GM21717 (cell line): ENCODE data around the gene ATAD3A.

ENCODE experiments used
- ATAC-seq: cut with Tn5 transposase; IDR thresholded peaks from one replicate; pipeline ENCODE4 v1.9.1; 2021; ENCODE audit warnings: mild to moderate bottlenecking, moderate library complexity; ENCODE audit not compliant: unreplicated experiment

Gene ATAD3A

DNA sequence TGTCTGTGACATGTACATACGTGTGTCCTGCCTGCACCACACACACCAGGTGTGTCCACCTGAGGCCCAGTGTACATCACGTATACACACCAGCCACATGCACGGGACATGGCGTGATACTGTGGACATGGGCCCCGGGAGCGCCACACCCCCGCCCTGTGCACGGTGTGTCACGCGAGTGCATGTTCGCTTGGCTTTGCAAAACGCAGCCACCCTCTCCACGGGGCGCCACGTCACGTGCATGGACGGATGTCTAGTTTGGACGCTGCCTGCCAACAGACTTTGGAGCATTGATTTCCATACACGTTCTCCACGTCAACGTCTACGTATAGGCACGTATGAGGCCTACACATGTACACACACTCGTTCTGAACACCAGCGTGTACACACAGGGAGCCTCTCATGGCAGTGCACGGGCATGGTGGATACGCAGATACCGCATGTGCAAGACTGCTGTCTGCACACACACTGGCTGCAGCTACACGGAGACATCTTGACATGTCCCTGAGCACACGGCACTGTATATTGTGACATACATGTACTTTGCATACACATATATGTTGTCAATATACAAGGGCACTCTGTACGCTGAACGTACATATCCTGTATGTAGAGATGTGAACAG lies 25.8 kb downstream of the ATAD3A start:
- ATAC-seq, result no peak

DNA sequence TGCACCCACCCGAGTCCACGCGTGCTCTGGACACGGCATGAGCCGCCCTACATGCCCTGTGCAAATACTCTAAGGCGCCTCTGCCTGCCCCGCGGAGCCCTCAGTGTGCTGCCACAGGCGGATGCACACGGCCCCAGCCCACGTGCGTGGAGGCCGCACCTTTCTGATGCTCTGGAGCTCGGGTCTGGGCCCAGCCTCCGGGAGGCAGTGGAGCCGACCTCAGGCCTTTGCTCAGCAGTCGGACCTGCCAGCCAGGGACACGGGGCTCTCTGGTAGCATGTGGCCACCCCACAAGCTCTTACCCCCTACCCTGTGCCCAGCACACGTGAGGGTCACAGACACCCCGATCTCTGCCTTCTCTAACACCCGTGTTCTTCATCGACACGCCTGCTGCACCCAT lies 26.4 kb downstream of the ATAD3A start:
- no peak for ATAC-seq

DNA sequence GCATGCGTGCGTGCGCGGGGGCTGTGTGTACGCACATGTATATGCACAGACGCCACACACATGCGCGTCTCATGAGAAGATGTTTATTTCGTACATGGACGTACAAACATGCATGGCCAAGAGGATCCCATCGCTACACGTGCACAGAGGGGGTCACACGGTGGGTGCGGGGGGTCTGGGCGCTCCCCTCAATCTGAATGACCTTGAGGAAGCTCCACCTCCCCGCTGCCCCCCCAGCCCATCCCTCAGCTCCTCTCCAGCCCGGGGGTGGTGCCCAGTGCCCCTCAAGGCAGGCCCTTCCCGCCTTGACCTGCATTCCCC lies 27.0 kb downstream of the ATAD3A start:
- no peak for ATAC-seq

DNA sequence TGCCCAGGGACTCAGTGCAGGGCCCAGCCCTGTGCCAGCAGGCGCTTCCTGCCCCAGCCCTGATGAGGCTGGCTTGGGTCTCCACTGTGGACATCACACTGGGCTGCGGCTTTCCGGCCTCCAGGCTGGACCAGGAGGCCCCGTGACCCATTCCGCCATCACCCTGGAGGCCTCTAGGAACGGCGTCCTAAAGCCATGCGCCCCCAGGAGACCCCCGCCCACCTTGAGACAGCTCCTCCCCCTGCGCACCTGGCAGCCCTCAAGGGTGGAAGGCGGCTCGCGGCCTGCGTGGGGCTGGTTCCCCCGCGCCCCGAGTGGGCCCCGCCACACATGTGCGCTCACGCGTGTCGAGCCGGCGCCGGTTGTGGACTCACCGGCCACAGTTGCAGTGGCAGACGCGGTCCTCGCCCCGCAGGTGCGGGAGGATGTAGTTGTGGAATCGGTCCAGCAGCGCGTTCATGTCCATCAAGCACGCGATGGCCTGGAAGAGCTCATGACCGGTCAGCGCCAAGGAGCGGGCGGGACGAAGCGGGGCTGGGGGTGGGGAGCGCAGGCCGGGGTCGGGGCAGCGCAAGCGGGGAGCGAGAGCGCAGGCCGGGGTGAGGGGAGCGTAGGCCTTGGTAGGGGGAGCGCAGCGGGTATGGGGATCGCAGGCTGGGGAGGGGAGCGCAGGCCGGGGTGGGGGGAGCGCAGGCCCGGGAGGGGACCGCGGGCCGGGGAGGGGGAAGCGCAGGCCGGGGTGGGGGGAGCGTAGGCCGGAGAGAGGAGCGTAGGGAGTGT lies 27.5 kb downstream of the ATAD3A start:
- ATAC-seq, result no peak

DNA sequence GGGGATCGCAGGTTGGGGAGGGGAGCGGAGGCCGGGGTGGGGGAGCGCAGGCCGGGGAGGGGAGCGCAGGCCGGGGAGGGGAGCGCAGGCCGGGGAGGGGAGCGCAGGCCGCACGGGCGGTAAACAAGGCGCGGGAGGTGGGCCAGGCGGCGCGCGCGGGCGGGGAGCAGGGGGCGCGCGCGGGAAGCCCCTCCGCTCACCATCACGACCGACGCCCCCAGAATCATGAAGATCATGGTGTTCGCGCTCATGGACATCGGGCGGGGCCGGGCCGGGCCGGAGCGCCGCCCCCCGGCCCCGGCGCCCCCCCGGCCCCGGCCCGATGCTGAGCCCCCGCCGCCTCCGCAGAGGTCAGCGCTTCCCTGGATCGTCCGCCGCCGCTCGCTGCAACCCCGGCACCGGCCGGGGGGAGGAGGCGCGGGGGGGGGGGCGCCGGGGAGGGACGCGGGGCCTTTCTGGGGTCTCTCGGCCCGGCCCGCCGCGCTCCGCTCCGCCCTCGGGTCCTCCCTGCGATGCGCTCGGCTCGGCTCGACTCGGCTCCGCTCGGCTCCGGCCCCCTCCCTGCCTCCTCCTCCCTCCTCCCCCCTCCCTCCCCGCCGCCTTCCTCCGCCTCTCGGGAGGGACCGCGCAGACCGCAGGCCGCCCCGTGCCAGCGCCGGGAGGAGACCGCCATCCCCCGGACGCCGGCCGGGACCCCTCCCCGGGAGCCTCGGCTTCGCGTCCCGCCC lies 28.3 kb downstream of the ATAD3A start, which contains the start of gene TMEM240:
TMEM240 (minus strand) TSS at position 535 of the 728 bp plus-strand sequence; CDS start at position 257, 278 bp downstream.
- ATAC-seq, result no peak

DNA sequence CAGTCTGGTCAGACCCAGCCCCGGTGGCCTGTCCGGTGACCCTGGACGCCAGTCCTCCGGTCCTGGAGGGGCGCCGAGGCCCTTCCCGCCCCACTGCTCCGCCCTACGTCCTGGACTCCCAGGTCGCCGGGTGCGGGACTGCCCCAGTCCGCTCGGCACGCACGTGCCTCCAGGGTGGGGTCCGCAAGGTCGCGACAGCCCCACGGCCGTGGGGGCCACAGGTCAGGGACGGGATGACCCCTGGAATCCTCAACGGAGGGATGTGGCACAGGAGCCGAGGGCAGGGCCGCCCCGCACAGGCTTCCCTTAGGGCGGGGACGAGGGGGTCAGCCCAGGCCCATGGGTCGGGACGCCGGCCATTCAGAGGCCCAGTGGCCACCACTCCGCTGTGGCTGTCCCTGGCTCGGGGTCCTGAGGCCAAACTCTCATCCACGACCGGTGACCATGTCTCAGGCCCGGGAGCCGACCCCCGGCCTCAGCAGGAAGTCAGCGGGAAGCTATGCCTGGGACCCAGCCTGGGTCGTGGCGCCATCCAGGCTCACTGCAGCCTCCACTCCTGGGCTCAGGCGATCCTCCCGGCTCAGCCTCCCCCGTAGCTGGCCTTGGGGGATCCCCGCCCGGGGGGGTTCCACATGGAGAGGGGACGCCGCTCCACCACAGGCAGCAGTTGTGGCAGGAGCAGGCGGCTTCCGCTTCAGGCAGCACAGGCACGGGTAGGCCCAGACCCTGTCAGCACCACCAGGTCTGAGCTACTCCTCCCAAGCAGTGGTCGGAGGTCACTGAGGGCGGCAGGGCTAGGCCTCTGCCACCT lies 29.1 kb downstream of the ATAD3A start:
- ATAC-seq, result no peak

DNA sequence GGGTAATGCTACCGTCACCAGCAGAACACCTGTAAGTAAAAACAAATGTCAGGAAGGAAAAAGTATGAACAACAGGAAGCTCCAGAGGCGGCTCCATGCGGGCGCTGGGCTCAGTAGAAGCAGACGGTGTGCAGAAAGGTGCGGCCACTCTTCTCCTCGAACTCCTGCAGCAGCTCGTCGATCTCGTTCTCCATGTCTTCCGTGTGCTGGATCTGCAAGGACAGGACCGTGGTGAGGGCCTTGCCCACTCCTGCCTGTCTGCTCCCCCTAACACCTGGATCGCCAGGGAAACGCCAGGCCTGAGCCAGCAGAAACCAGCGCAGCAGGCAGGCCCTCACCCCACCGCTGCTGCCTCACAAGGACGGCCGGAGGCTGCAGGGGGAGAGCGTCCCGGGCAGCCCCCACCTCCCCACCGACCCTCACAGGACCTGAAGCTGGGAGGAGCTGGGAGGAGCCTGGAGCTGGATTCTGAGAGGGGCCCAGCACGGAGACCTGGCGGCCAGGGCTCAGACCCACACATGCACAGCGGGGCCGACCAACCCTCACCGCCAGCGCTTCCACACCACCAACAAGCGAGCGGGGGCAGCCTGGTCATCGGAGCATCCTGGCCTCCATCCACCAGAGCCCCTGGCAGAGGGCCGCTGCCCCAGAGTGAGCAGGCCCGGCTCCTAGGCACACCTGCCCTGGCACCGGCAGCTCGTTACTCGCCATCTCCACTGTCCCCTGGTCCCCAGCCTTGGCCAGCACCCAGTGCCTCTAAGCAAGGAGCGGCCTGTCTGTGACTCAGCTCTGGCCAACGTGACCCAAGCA lies 30.2 kb downstream of the ATAD3A start:
- no peak for ATAC-seq

DNA sequence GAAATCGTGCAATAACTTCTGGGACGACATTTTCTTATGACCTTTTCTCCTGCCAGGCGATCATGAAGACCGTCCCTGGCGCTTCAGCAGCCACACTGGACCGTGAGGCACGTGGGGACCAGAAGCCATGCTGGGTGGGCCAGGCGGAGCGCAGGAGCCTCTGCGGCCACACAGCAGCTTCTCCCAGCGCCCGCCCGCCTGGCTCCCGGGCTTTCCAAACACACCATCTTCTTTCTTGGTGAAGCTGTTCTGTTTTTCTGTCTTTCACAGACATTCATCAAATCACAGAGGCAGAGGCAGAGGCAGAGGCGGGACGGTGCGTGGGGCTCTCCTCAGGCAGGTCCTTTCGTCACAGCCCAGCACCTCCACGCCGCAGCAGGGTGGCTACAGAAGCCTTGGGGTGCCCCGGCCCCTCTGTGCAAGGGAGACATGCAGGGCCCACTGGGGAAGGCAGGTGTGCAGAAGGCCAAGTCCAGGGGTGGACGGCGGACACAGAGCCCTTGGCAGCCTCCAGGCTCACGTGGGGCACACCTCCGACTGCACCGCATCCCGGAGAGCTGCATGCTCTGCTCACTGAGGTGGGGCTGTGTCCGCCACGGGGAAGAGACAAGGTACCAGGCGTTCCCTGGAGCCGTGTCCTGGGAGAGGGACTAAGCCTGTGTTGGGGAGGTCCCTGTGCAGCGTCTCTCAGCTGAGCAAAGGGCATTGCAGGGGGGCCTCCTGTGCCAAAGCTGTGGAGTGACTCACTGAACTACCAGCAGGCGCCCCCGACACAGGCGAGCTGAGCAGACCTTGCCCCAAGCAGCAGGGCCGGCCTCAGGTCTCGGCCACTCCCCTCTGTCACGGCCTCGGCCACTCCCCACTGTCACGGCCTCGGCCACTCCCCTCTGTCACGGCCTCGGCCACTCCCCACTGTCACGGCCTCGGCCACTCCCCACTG lies 31.1 kb downstream of the ATAD3A start:
- no peak for ATAC-seq

DNA sequence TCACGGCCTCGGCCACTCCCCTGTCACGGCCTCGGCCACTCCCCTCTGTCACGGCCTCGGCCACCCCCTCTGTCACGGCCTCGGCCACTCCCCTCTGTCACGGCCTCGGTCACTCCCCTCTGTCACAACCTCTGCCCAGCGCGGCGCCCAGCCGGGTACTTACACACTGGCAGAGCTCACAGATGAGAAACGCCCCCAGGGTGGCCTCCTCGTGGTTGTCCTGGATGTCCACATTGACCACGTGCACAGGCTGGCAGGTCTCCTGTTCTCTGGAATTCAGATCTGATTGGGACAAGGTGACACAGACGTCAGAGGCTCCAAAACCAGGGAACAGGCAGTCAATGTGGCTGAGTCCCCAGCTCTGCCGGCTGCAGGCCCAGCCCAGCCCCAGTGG lies 31.7 kb downstream of the ATAD3A start:
- no peak for ATAC-seq

DNA sequence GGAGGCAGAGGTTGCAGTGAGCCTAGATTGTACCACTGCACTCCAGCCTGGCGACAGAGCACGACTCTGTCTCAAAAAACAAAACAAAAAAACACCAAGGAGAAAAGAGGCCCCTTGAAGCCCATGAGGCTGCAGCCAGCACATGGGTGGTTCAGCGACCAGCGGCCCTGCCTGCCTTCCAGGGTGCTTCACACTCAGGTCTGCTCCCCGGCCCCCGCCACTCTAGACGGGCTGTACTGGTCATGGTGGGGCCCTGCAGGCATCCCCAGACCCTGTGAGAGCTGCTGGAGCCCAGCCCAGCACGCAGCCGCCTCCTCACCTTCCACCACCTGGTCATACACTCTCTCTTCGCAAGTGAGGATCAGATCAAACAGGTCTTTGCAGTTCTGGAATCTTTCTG lies 32.6 kb downstream of the ATAD3A start:
- no peak for ATAC-seq

DNA sequence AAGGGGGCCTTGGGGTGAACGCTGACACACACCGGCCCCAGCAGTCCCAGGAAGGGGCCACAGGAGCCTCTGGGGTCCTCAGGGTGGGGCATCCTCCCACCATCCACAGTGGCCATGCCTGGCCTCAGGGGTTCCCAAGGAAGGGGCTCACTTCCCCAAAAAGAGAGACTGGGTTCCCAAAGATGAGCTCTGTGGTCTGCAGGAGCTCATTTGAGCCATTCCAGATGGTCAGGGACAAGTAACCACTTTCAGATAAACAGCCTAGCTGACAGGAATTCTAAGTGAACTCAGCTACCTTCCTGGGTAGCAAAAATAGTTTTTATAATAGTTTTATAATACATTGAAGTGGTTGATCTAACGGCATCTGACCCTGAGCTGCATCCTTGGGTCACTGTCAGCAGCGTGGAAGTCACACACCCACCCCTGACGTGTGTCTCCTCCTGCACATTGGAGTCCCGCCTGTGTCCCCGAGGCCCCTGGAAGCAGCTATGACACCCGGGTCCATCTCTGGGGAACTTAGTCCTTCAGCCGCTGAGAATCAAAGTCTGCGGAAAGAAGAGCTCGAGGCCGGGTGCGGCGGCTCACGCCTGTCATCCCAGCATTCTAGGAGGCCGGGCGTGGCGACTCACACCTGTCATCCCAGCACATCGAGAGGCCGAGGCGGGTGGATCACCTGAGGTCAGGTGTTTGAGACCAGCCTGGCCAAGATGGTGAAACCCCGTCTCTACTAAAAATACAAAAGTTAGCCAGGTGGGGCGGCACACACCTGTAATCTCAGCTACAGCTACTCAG lies 34.2 kb downstream of the ATAD3A start:
- ATAC-seq, result no peak

DNA sequence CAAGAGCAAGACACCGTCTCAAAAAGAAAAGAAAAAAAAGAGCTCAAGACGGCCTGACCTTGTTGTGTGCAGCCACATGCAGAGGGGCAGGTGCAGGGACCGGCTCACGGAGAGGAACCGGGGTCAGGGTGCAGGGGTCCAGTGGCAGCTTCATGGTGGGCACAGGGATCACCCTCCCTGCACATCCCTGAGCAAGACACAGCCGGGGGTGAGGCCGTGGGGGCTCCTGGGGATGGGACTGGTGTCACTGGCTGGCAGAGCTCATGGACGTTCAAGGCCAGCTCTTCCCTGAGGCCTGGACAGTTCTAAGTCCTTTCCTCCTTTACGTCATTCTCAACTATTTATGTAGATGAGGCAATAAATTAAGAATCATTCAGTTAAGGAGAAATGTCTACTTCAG lies 35.0 kb downstream of the ATAD3A start:
- ATAC-seq, result no peak

DNA sequence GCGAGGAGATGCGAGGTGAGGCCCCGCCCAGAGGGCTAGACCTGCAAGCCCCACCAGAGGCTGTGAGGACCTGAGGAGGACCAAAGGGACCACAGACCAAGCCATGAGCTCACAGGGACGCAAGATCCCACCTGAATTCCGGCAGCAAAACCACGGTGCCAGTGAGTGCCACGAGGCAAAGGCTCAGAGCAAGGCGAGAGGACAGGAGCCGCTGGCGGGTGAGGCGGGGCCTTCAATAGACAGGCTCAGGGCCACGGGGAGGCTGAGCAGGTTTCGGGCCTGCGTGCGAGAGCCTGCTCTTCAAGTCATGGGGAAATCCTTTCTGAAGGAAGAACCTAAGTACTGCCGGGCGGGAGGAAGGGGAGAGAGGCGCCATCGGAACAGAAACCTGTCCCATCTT lies 35.5 kb downstream of the ATAD3A start:
- ATAC-seq, result no peak

DNA sequence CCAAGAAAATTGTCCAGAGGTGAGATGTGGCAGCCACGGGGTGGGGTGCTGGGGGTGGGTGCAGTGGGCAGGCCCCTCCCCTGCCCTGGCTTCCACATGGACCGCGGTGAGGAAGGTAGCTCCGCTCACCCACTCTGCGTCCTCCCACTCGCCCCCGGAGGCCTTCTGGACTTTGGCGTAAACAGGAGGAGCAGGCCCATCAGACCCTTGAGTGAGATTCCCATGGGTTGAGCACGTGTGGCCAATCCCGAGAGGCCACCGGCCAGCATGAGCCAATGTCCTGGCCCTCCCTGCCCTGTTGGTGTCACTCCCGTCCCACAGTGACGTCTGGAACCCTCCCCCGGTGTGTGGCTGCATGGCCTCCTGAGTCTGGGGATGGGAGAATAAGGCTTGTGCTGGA lies 36.6 kb downstream of the ATAD3A start:
- ATAC-seq, result no peak

DNA sequence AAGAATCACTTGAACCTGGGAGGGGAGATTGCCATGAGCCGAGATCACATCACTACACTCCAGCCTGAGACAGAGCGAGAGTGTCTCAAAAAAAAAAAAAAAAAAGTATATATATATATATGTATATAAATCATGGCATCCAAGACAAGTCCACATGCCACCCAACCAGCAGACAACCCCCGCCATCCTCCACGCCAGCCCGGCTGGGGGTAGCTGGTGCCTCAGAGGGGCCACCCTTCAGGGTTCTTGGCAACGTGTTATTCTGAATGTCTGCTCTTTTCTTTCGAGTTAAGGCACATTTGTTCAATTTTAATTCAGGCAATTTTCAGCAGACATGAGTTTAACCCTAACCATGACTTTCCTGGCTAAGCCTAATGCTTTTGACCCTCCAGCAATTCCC lies 38.1 kb downstream of the ATAD3A start:
- ATAC-seq, result no peak

DNA sequence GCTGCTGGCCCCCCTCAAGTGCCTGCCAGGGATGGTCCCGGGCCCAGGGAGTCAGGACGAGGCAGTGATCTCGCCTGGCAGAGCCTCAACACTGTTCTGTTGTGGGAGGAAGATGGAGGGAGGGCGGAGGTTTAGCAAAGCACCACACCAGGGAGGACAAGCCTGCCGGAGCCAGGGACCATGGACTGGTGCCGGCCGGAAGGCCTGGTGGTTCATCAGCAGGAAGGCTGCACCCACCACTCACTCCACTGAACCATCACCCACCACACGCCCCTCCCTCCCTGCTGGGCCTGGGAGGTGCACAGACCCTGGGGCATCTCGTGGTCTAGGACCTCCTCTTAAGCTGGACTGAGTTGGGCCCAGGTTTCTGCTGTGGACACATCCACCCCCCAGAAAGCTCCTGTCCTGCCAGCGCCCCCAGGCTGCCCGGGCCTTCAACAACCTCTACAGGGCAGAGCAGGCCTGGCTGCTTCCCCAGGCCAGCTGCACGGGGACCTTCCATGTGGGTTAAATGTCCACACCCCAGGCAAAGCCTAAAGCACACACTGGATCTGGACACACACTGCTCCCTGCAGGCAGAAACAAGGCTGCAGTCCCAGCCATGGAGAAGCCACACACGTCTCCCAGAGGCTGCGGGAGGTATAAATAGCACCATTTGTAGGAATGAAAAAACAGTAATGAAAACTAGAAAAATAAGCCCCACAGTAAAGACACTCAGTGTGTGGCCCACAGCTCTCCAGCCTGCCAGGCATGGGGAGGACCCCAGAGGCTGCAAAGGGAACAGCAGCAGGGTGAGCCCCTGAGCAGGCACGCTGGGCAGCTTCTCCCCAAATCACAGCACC lies 38.9 kb downstream of the ATAD3A start:
- ATAC-seq, result no peak

DNA sequence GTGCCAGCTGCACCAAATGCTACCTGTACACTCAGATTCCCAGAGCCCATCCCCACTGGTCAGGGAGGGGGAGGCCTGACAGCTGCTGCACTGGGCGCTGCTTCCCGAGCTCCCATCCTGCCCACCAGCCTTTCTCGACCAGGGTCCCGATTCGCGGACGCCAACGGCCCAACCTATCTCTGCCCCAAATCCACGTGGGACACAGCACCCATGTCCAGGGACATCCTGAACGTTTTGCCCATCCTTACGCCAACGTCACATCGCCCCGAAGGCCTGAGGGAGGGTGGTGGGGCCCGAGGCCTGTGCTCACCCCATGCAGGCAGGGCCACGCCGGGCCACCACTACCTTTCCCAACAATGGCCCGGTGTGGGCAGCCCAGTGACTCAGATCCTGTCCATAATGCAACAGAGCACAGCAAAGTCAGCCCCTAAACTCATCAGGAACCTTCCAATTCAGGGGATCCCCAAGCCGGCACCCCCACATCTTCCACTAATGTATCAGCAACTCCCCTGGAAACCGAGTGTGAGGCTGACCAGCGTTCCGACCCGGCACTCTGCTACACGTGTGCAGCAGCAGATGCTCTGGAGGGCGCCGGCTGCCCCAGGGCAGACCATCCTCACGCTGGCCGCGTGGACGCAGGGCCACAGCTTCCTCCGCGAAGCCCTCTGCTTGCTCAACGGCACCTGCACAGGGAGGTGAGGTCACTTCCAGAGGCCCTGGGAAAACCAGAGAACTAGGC lies 39.7 kb downstream of the ATAD3A start:
- no peak for ATAC-seq
